TTC549 (cell line): Measurements from ENCODE around the gene TACR1.

ENCODE experiments used
- FAIRE-seq: peaks from 2 replicates; lab custom pipeline; 2012; peaks lifted over from hg19 to GRCh38; lab: Jason Lieb, UNC

Gene TACR1

GRCh38 chr2:75142081-75142480 lies 57.2 kb downstream of the TACR1 start:
- no peak for FAIRE-seq

- FAIRE-seq, result no peak
Observed at GRCh38 chr2:75140288-75140687, 59.0 kb downstream of the TACR1 start.

GRCh38 chr2:75139171-75139570 lies 60.1 kb downstream of the TACR1 start:
- FAIRE-seq, result no peak

GRCh38 chr2:75138528-75138927 lies 60.8 kb downstream of the TACR1 start:
- no peak for FAIRE-seq

- no peak for FAIRE-seq
Observed at GRCh38 chr2:75135776-75136400, 63.4 kb downstream of the TACR1 start.

- no peak for FAIRE-seq
Observed at GRCh38 chr2:75134860-75135259, 64.5 kb downstream of the TACR1 start.

GRCh38 chr2:75133621-75134570 lies 65.4 kb downstream of the TACR1 start:
- no peak for FAIRE-seq

GRCh38 chr2:75130171-75130570 lies 69.1 kb downstream of the TACR1 start:
- no peak for FAIRE-seq

- no peak for FAIRE-seq
Observed at GRCh38 chr2:75123876-75124275, 75.4 kb downstream of the TACR1 start.

GRCh38 chr2:75113231-75113869 lies 86.0 kb downstream of the TACR1 start:
- no peak for FAIRE-seq

- no peak for FAIRE-seq
Observed at GRCh38 chr2:75108937-75109482, 90.3 kb downstream of the TACR1 start.

GRCh38 chr2:75102011-75102410 lies 97.3 kb downstream of the TACR1 start:
- FAIRE-seq, result no peak

GRCh38 chr2:75100801-75101151 lies 98.5 kb downstream of the TACR1 start:
- no peak for FAIRE-seq

- FAIRE-seq, result no peak
Observed at GRCh38 chr2:75100011-75100800, 99.1 kb downstream of the TACR1 start.

GRCh38 chr2:75099521-75099922 lies 99.8 kb downstream of the TACR1 start:
- no peak for FAIRE-seq

GRCh38 chr2:75098856-75099255 lies 100.5 kb downstream of the TACR1 start:
- FAIRE-seq, result no peak

GRCh38 chr2:75097831-75098230 lies 101.5 kb downstream of the TACR1 start:
- no peak for FAIRE-seq

- FAIRE-seq, result no peak
Observed at GRCh38 chr2:75094405-75094804, 104.9 kb downstream of the TACR1 start.

GRCh38 chr2:75090770-75091515 lies 108.4 kb downstream of the TACR1 start:
- FAIRE-seq, result no peak

- no peak for FAIRE-seq
Observed at GRCh38 chr2:75089471-75089870, 109.8 kb downstream of the TACR1 start.

GRCh38 chr2:75088791-75089190 lies 110.5 kb downstream of the TACR1 start:
- FAIRE-seq, result no peak
